SU-DHL-6 (cell line): Measurements from ENCODE around the gene ST6GAL1.

Experiments
- H2AFZ ChIP-seq: fragments of 200-600 bp; sonication (generic); 2 replicates; pipeline ENCODE4 v1.6.1; 2014; ENCODE audit warnings: low read depth, mild to moderate bottlenecking, moderate library complexity, mixed read lengths, antibody characterized with exemption, low read length; ENCODE audit not compliant: severe bottlenecking
- H3F3A ChIP-seq: fragments of 200-600 bp; shearing (Covaris generic); 2 replicates; pipeline ENCODE4 v1.6.0; 2016; ENCODE audit warnings: antibody characterized with exemption, mild to moderate bottlenecking; ENCODE audit not compliant: insufficient read depth
- H3K27ac ChIP-seq: fragments of 200-600 bp; sonication (generic); 2 replicates; pipeline ENCODE4 v1.5.1; 2016; ENCODE audit warnings: low read depth, mild to moderate bottlenecking, low read length, moderate library complexity, mixed read lengths
- H3K27me3 ChIP-seq: fragments of 200-600 bp; sonication (generic), shearing (Covaris generic); 2 replicates; pipeline ENCODE4 v1.6.0; 2014; ENCODE audit warnings: mild to moderate bottlenecking, low read length
- H3K36me3 ChIP-seq: fragments of 200-600 bp; sonication (generic); 2 replicates; pipeline ENCODE4 v1.6.1; 2014; ENCODE audit warnings: mild to moderate bottlenecking, low read length, mixed read lengths
- H3K4me2 ChIP-seq: fragments of 300-600, 200-600 bp; shearing (Covaris generic), sonication (generic); 2 replicates; pipeline ENCODE4 v1.6.0; 2014; ENCODE audit warnings: low read length, low read depth, mild to moderate bottlenecking; ENCODE audit not compliant: poor library complexity, severe bottlenecking
- H3K4me3 ChIP-seq: fragments of 200-600 bp; sonication (generic); 2 replicates; pipeline ENCODE4 v1.5.1; 2014; ENCODE audit warnings: antibody characterized with exemption, low read length, mild to moderate bottlenecking, mixed read lengths; ENCODE audit not compliant: insufficient read depth, poor library complexity, severe bottlenecking
- H3K79me2 ChIP-seq: fragments of 200-600 bp; sonication (generic); 2 replicates; pipeline ENCODE4 v1.6.1; 2014; ENCODE audit warnings: mild to moderate bottlenecking, low read length, moderate library complexity; ENCODE audit not compliant: insufficient read depth
- H3K9ac ChIP-seq: fragments of 200-600 bp; sonication (generic); 2 replicates; pipeline ENCODE4 v1.7.0; 2014; ENCODE audit warnings: mild to moderate bottlenecking, low read length
- H3K9me2 ChIP-seq: fragments of 200-600 bp; sonication (generic); replicated peaks from 2 replicates; pipeline ENCODE4 v1.6.1; 2014; ENCODE audit warnings: low read length; ENCODE audit not compliant: insufficient read depth
- H3K9me3 ChIP-seq: fragments of 200-600 bp; sonication (generic); 2 replicates; pipeline ENCODE4 v1.6.1; 2014; ENCODE audit warnings: low read length, mixed read lengths; ENCODE audit not compliant: insufficient read depth
- H4K20me1 ChIP-seq: fragments of 200-600 bp; sonication (generic); 2 replicates; pipeline ENCODE4 v1.6.1; 2014; ENCODE audit warnings: low read depth, mild to moderate bottlenecking, antibody characterized with exemption, low read length, moderate library complexity, mixed read lengths
- CTCF ChIP-seq: fragments of 200-600 bp; sonication (generic); IDR thresholded peaks from one replicate; pipeline ENCODE4 v1.5.1; 2017; ENCODE audit warnings: antibody characterized with exemption, mild to moderate bottlenecking, low read length, moderate library complexity; ENCODE audit not compliant: insufficient read depth, poor library complexity, severe bottlenecking
- EZH2phosphoT487 ChIP-seq: fragments of 200-600 bp; sonication (generic), shearing (Covaris generic); conservative IDR thresholded peaks from 2 replicates; pipeline ENCODE4 v1.6.1; 2018; ENCODE audit warnings: mild to moderate bottlenecking, antibody characterized with exemption, low read length, moderate library complexity, mixed read lengths

Gene ST6GAL1

GRCh38 chr3:187082758-187083375 lies 152.5 kb downstream of the ST6GAL1 start:
- Histone ChIP-seq H3K9me3 (peaks cover 6% of the 10 kb centered on the region; the same call in 1 of the 2 replicates), H3K9me2 (no peaks in the 10 kb centered on the region), H2AFZ (no peak overlapping the region), H4K20me1 (no peaks in the 10 kb centered on the region), H3K27me3 (no peaks in the 10 kb centered on the region), H3K4me3 (no peak overlapping the region), H3K9ac (no peak overlapping the region), H3F3A (peaks cover 54% of the 10 kb centered on the region), H3K27ac (no peak overlapping the region), H3K79me2 (no peaks in the 10 kb centered on the region), H3K4me2 (no peak overlapping the region), H3K36me3 (no peaks in the 10 kb centered on the region)
- TF ChIP-seq EZH2phosphoT487: no peak

- no peaks in the 10 kb centered on the region for H3K27me3 ChIP-seq
- peaks cover 6% of the 10 kb centered on the region; the same call in 1 of the 2 replicates for H3K9me3 ChIP-seq
- H3K27ac ChIP-seq: no peak overlapping the region
- no peak overlapping the region for H3K4me2 ChIP-seq
- no peaks in the 10 kb centered on the region for H3K36me3 ChIP-seq
- H3K4me3 ChIP-seq: no peak overlapping the region
- H4K20me1 ChIP-seq: no peaks in the 10 kb centered on the region
- H3K79me2 ChIP-seq: no peaks in the 10 kb centered on the region
- no peak overlapping the region for H3K9ac ChIP-seq
- no peaks in the 10 kb centered on the region for H3K9me2 ChIP-seq
- TF ChIP-seq EZH2phosphoT487: no peak
- no peak overlapping the region for H2AFZ ChIP-seq
- H3F3A ChIP-seq: peaks cover 42% of the 10 kb centered on the region
Measured at GRCh38 chr3:187084126-187084525, 153.8 kb downstream of the ST6GAL1 start.

GRCh38 chr3:187084580-187084979 lies 154.3 kb downstream of the ST6GAL1 start:
- Histone ChIP-seq H3K27me3 (no peaks in the 10 kb centered on the region), H4K20me1 (no peaks in the 10 kb centered on the region), H3K4me3 (no peak overlapping the region), H3K9ac (no peak overlapping the region), H3F3A (peaks cover 38% of the 10 kb centered on the region), H3K9me2 (no peaks in the 10 kb centered on the region), H3K27ac (no peak overlapping the region), H3K9me3 (peaks cover 6% of the 10 kb centered on the region; the same call in 1 of the 2 replicates), H3K4me2 (no peak overlapping the region), H2AFZ (no peak overlapping the region), H3K36me3 (no peaks in the 10 kb centered on the region), H3K79me2 (no peaks in the 10 kb centered on the region)
- TF ChIP-seq CTCF (no peak), EZH2phosphoT487 (no peak)

GRCh38 chr3:187085021-187085666 lies 154.8 kb downstream of the ST6GAL1 start:
- Histone ChIP-seq H2AFZ (no peak overlapping the region), H3K79me2 (no peaks in the 10 kb centered on the region), H3K4me2 (no peak overlapping the region), H3K27me3 (no peaks in the 10 kb centered on the region), H3K27ac (no peak overlapping the region), H3F3A (peaks cover 32% of the 10 kb centered on the region), H3K9me2 (no peaks in the 10 kb centered on the region), H3K36me3 (no peaks in the 10 kb centered on the region), H4K20me1 (no peaks in the 10 kb centered on the region), H3K4me3 (no peak overlapping the region), H3K9ac (no peak overlapping the region), H3K9me3 (peaks cover 6% of the 10 kb centered on the region; the same call in 1 of the 2 replicates)
- TF ChIP-seq EZH2phosphoT487 (no peak), CTCF (no peak)
